ENCODE results near the gene CRIM1. TPM values are rescaled to one million over a fixed set of nuclear protein-coding genes. Genes with fewer than 3 reads are reported as not detected.

CRIM1 gene
- total RNA-seq, 1 experiment from 2014 or later, result 46.5 TPM

DNA sequence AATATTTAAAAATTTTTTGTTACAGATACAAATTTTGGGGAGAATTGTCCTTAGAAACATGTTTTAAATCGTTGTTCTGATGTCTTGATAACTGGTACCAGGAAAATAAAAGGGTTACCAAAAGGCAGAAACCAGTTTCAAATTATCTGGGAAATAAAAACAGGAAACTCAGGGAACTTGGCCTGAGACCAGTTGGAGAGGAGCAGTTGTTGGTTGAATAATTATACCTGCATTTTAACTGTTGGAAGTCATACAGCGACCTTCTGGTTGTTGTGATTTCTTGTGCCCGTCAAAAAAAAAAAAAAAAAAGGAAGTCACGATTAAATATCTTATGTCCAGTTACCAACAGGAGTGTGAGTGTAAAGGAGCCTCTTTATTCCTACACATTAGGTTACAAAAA lies 51.8 kb downstream of the CRIM1 start:
- ChIA-PET CTCF (no interaction called here), POLR2A (ENCODE audit: low non-redundant PET) (no interaction called here)
- no peak for DNase-seq (ENCODE audit: low spot score)
- no peaks in the 10 kb centered on the region for H3K36me3 ChIP-seq (ENCODE audit: insufficient read depth, low read length, poor library complexity, severe bottlenecking)
- intact Hi-C loops (cut with micrococcal nuclease; ENCODE audit: unreplicated experiment), result no loop called here
- H3K27ac ChIP-seq (ENCODE audit: low read depth, low read length, poor library complexity, severe bottlenecking), result no peak overlapping the region
- TF ChIP-seq, protein P1, sequence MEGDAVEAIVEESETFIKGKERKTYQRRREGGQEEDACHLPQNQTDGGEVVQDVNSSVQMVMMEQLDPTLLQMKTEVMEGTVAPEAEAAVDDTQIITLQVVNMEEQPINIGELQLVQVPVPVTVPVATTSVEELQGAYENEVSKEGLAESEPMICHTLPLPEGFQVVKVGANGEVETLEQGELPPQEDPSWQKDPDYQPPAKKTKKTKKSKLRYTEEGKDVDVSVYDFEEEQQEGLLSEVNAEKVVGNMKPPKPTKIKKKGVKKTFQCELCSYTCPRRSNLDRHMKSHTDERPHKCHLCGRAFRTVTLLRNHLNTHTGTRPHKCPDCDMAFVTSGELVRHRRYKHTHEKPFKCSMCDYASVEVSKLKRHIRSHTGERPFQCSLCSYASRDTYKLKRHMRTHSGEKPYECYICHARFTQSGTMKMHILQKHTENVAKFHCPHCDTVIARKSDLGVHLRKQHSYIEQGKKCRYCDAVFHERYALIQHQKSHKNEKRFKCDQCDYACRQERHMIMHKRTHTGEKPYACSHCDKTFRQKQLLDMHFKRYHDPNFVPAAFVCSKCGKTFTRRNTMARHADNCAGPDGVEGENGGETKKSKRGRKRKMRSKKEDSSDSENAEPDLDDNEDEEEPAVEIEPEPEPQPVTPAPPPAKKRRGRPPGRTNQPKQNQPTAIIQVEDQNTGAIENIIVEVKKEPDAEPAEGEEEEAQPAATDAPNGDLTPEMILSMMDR (conservative IDR thresholded peaks at IDR 0.05; ENCODE audit: low read depth, low read length), result no peak
- no peak for TF ChIP-seq EZH2 (IDR thresholded peaks at IDR 0.05; ENCODE audit: borderline replicate concordance, low read depth, low read length, poor library complexity, severe bottlenecking)
- peaks cover 51% of the 10 kb centered on the region for H3K4me1 ChIP-seq (ENCODE audit: insufficient read depth, low read length, poor library complexity, severe bottlenecking)
- H3K4me3 ChIP-seq (ENCODE audit: low read depth, low read length, poor library complexity, severe bottlenecking), result no peak overlapping the region
- BruUV-seq (replicated peaks), result no TSS peak
- H3K9me3 ChIP-seq (ENCODE audit: low read depth, low read length, poor library complexity, severe bottlenecking), result no peaks in the 10 kb centered on the region
- no peaks in the 10 kb centered on the region for H3K27me3 ChIP-seq (replicated peaks; ENCODE audit: insufficient read depth, low read depth, low read length, poor library complexity)

DNA sequence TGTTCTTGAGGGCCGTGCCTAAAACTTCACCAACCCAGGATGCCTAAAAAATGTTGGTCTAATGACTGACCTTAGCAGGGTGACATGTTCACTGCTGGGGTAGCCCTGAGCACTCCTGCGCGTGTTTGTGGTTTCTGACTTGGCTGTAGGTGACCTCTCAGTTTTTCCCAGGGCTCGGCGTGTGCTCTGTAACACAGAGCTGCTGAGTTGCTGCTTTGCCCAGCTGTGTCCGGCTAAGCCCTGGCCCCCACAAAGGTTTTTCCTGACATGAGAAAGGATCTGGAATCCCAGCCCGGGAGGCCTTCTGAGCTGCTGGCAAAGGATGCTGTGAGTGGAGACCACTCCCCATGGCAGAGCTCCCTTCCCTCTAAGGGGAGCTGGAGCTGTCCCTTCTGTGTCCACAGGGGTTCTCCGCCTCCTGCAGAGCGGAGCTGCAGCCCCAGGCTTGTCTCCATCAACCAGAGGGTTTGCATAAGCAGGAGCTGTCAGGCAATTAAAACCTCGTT lies 52.7 kb downstream of the CRIM1 start:
- Histone ChIP-seq H3K27me3 (replicated peaks; ENCODE audit: insufficient read depth, low read depth, low read length, poor library complexity) (no peaks in the 10 kb centered on the region), H3K4me3 (ENCODE audit: low read depth, low read length, poor library complexity, severe bottlenecking) (no peak overlapping the region), H3K27ac (ENCODE audit: low read depth, low read length, poor library complexity, severe bottlenecking) (no peak overlapping the region), H3K9me3 (ENCODE audit: low read depth, low read length, poor library complexity, severe bottlenecking) (no peaks in the 10 kb centered on the region), H3K36me3 (ENCODE audit: insufficient read depth, low read length, poor library complexity, severe bottlenecking) (no peaks in the 10 kb centered on the region), H3K4me1 (ENCODE audit: insufficient read depth, low read length, poor library complexity, severe bottlenecking) (peaks cover 54% of the 10 kb centered on the region)
- no peak for TF ChIP-seq EZH2 (IDR thresholded peaks at IDR 0.05; ENCODE audit: borderline replicate concordance, low read depth, low read length, poor library complexity, severe bottlenecking)
- TF ChIP-seq, protein P1 (conservative IDR thresholded peaks at IDR 0.05; ENCODE audit: low read depth, low read length), result no peak
- CTCF ChIA-PET, result no interaction called here
- POLR2A ChIA-PET (ENCODE audit: low non-redundant PET), result no interaction called here
- peak; percentile 23 for DNase-seq (ENCODE audit: low spot score)
- intact Hi-C loops (cut with micrococcal nuclease; ENCODE audit: unreplicated experiment), result no loop called here
- BruUV-seq (replicated peaks), result no TSS peak

DNA sequence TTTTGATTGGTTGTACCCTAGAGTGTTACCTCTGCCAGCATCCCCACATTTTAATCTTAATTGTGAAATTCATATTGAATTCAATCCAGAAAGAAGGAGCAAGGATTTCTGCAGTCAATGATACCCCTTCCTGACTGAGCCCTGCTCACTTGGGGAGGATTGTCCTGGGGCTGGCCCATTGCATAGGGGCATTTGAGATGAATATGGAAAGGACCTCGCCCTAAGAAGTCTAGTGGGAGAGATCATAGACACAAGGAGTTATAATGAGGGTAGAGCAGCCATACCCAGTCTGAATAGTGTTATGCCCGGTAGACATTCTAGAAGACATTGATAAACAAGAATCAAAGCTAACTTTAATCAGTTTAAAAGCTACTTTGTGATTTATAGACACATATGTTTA lies 53.8 kb downstream of the CRIM1 start:
- no peaks in the 10 kb centered on the region for H3K9me3 ChIP-seq (ENCODE audit: low read depth, low read length, poor library complexity, severe bottlenecking)
- intact Hi-C loops (cut with micrococcal nuclease; ENCODE audit: unreplicated experiment), result no loop called here
- CTCF ChIA-PET, result no interaction called here
- H3K36me3 ChIP-seq (ENCODE audit: insufficient read depth, low read length, poor library complexity, severe bottlenecking), result no peaks in the 10 kb centered on the region
- H3K4me3 ChIP-seq (ENCODE audit: low read depth, low read length, poor library complexity, severe bottlenecking), result no peak overlapping the region
- TF ChIP-seq, protein P1 (conservative IDR thresholded peaks at IDR 0.05; ENCODE audit: low read depth, low read length), result no peak
- no peak for TF ChIP-seq EZH2 (IDR thresholded peaks at IDR 0.05; ENCODE audit: borderline replicate concordance, low read depth, low read length, poor library complexity, severe bottlenecking)
- no TSS peak for BruUV-seq (replicated peaks)
- no peak overlapping the region for H3K27ac ChIP-seq (ENCODE audit: low read depth, low read length, poor library complexity, severe bottlenecking)
- DNase-seq (ENCODE audit: low spot score), result no peak
- POLR2A ChIA-PET (ENCODE audit: low non-redundant PET), result no interaction called here
- peaks cover 47% of the 10 kb centered on the region for H3K4me1 ChIP-seq (ENCODE audit: insufficient read depth, low read length, poor library complexity, severe bottlenecking)
- H3K27me3 ChIP-seq (replicated peaks; ENCODE audit: insufficient read depth, low read depth, low read length, poor library complexity), result no peaks in the 10 kb centered on the region

Data from A673 (cell line).